ENCODE data around the gene FJX1. TPM values are rescaled to one million over a fixed set of nuclear protein-coding genes. Genes with fewer than 3 reads are reported as not detected.

Gene FJX1
- total RNA-seq, 1 experiment from 2014 or later = 13.7 TPM

- TF ChIP-seq TCF7L2 (IDR thresholded peaks at IDR 0.05; ENCODE audit: borderline replicate concordance, extremely low read depth, insufficient read depth, insufficient read length) = no peak
- CTCF ChIA-PET = no interaction called here
- no peak overlapping the region for H3K27ac ChIP-seq (ENCODE audit: low read depth, low read length)
- H2AFZ ChIP-seq (ENCODE audit: low read depth, low read length, poor library complexity, severe bottlenecking) = no peak overlapping the region
- H3K9me2 ChIP-seq (ENCODE audit: insufficient read depth) = no peaks in the 10 kb centered on the region
- H3K27me3 ChIP-seq (ENCODE audit: insufficient read depth, low read length) = no peaks in the 10 kb centered on the region; the same call in 1 of the 2 replicates
- H3K9me3 ChIP-seq (ENCODE audit: control insufficient read depth in 1 of 2, insufficient read depth in 1 of 2, low read depth in 1 of 2, low read length in 2 of 2) = no peaks in the 10 kb centered on the region
- RAD21 ChIA-PET (ENCODE audit: low non-redundant PET in 1 of 2, low total read pairs in 2 of 2, uncharacterized antibody in 2 of 2, unreplicated experiment in 2 of 2) = no interaction called here
- no peaks in the 10 kb centered on the region for H3K79me2 ChIP-seq (ENCODE audit: insufficient read depth, low read length)
- ATAC-seq (no peak), DNase-seq (ENCODE audit: low read depth, low spot score) (no peak)
- no peaks in the 10 kb centered on the region for H4K20me1 ChIP-seq (ENCODE audit: insufficient read depth)
- intact Hi-C loops (cut with micrococcal nuclease) = no loop called here
- peak overlapping the region; percentile 13; the same call in 1 of the 2 replicates for H3K4me2 ChIP-seq (ENCODE audit: low read length)
- BruUV-seq (replicated peaks) = no TSS peak
- POLR2A ChIA-PET = interaction anchor here (0.5 kb wide), 1 partner anchor 1709 kb away, joined by 5 read pairs; no protein-coding TSS in a partner anchor
- H3K9ac ChIP-seq (ENCODE audit: low read length) = no peak overlapping the region
- no peaks in the 10 kb centered on the region for H3K36me3 ChIP-seq (ENCODE audit: control insufficient read depth in 1 of 2, insufficient read depth in 2 of 2, low read length in 2 of 2)
- no peak overlapping the region for H3K4me3 ChIP-seq (replicated peaks in 1 of 2; ENCODE audit: low read depth in 1 of 2, low read length in 2 of 2)
- peaks cover 7 to 19% of the 10 kb centered on the region in 2 experiments for H3K4me1 ChIP-seq (ENCODE audit: control insufficient read depth in 1 of 2, insufficient read depth in 2 of 2, low read length in 2 of 2)
Observed at GRCh38 chr11:35583843-35584242, 34.4 kb upstream of the FJX1 start.

GRCh38 chr11:35584321-35584720 is 33.9 kb upstream of the FJX1 start:
- no peak for DNase-seq (ENCODE audit: low read depth, low spot score)
- Histone ChIP-seq H4K20me1 (ENCODE audit: insufficient read depth) (no peaks in the 10 kb centered on the region), H3K36me3 (ENCODE audit: control insufficient read depth in 1 of 2, insufficient read depth in 2 of 2, low read length in 2 of 2) (no peaks in the 10 kb centered on the region), H2AFZ (ENCODE audit: low read depth, low read length, poor library complexity, severe bottlenecking) (no peak overlapping the region), H3K27me3 (ENCODE audit: insufficient read depth, low read length) (no peaks in the 10 kb centered on the region; the same call in 1 of the 2 replicates), H3K4me2 (ENCODE audit: low read length) (peak overlapping the region; percentile 13; the same call in 1 of the 2 replicates), H3K79me2 (ENCODE audit: insufficient read depth, low read length) (no peaks in the 10 kb centered on the region), H3K9me3 (ENCODE audit: control insufficient read depth in 1 of 2, insufficient read depth in 1 of 2, low read depth in 1 of 2, low read length in 2 of 2) (no peaks in the 10 kb centered on the region), H3K27ac (ENCODE audit: low read depth, low read length) (no peak overlapping the region), H3K4me1 (ENCODE audit: control insufficient read depth in 1 of 2, insufficient read depth in 2 of 2, low read length in 2 of 2) (peaks cover 7 to 19% of the 10 kb centered on the region in 2 experiments), H3K9me2 (ENCODE audit: insufficient read depth) (no peaks in the 10 kb centered on the region), H3K9ac (ENCODE audit: low read length) (no peak overlapping the region), H3K4me3 (replicated peaks in 1 of 2; ENCODE audit: low read depth in 1 of 2, low read length in 2 of 2) (no peak overlapping the region)
- no peak for ATAC-seq
- TF ChIP-seq SRF (IDR thresholded peaks at IDR 0.05; ENCODE audit: low read depth) (no peak), EZH2phosphoT487 (IDR thresholded peaks at IDR 0.05; ENCODE audit: borderline replicate concordance) (no peak), ATF3 (IDR thresholded peaks at IDR 0.05) (no peak), FOSL1 (IDR thresholded peaks at IDR 0.05; ENCODE audit: low read depth) (peak; percentile 49), POLR2A (IDR thresholded peaks at IDR 0.05; ENCODE audit: borderline replicate concordance, extremely low read depth, insufficient read depth, insufficient read length) (no peak), CEBPB (IDR thresholded peaks at IDR 0.05; ENCODE audit: low read depth) (no peak), JUND (IDR thresholded peaks at IDR 0.05) (0 out of 2 replicates have a peak, but pooled peaks have one; percentile 36), TCF7L2 (IDR thresholded peaks at IDR 0.05; ENCODE audit: borderline replicate concordance, extremely low read depth, insufficient read depth, insufficient read length) (no peak)
- RAD21 ChIA-PET (ENCODE audit: low non-redundant PET in 1 of 2, low total read pairs in 2 of 2, uncharacterized antibody in 2 of 2, unreplicated experiment in 2 of 2) = no interaction called here
- POLR2A ChIA-PET = no interaction called here
- intact Hi-C loops (cut with micrococcal nuclease) = no loop called here
- CTCF ChIA-PET = no interaction called here
- BruUV-seq (replicated peaks) = no TSS peak
